ENCODE measurements around the gene SFTPB. TPM values are rescaled to one million over a fixed set of nuclear protein-coding genes. Genes with fewer than 3 reads are reported as not detected.

SFTPB gene
- total and polyA plus RNA-seq, 11 donors = 0.23 to 0.83 TPM; not detected in 9

GRCh38 chr2:85698184-85698879 lies 30.3 kb upstream of the SFTPB start:
- no peaks in the 10 kb centered on the region for H3K9me3 ChIP-seq
- TF ChIP-seq POLR2A (IDR thresholded peaks at IDR 0.05) = no peak
- TF ChIP-seq, protein P1, sequence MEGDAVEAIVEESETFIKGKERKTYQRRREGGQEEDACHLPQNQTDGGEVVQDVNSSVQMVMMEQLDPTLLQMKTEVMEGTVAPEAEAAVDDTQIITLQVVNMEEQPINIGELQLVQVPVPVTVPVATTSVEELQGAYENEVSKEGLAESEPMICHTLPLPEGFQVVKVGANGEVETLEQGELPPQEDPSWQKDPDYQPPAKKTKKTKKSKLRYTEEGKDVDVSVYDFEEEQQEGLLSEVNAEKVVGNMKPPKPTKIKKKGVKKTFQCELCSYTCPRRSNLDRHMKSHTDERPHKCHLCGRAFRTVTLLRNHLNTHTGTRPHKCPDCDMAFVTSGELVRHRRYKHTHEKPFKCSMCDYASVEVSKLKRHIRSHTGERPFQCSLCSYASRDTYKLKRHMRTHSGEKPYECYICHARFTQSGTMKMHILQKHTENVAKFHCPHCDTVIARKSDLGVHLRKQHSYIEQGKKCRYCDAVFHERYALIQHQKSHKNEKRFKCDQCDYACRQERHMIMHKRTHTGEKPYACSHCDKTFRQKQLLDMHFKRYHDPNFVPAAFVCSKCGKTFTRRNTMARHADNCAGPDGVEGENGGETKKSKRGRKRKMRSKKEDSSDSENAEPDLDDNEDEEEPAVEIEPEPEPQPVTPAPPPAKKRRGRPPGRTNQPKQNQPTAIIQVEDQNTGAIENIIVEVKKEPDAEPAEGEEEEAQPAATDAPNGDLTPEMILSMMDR (IDR thresholded peaks at IDR 0.05) = no peak
- H3K36me3 ChIP-seq = no peaks in the 10 kb centered on the region
- intact Hi-C loops (cut with DNase I) = no loop called here
- no peak for ATAC-seq
- 65 to 81% (median 75%) methylated on average over 11 of the region's 11 CpGs for WGBS, 4 donors
- H3K4me3 ChIP-seq = peak overlapping the region in 1 of 12 donors; percentile 16
- no peaks in the 10 kb centered on the region for H3K27me3 ChIP-seq
- DNase-seq = no peak
- H3K27ac ChIP-seq = peak overlapping the region in 1 of 12 donors; percentile 46
- peaks cover 0 to 28% (median 0%) of the 10 kb centered on the region in 12 donors for H3K4me1 ChIP-seq

DNA sequence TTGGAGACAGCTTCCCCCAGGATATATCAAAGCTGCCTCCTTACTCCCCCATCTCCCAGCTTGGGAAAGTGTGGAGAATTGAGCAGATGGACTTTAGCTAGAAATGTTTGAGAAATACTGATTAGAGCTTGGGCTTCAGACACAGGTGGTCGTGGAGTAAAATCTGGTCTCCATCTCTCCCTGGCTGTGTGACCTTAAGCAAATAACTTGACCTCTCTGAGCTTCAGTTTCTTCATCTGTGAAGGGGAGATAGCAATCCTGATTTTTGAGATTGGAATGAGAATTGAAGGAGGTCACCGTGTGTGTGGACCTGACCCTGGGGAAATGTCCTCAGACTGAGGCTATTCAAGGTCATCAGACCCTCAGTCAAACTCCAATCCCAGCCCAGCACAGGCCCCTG lies 29.7 kb upstream of the SFTPB start:
- 20 to 80% (median 51%) methylated on average over 2 of the region's 2 CpGs for WGBS, 4 donors
- H3K27ac ChIP-seq = peak overlapping the region in 1 of 12 donors; percentile 46
- intact Hi-C loops (cut with DNase I) = no loop called here

GRCh38 chr2:85697096-85697495 lies 29.1 kb upstream of the SFTPB start:
- Histone ChIP-seq H3K27ac (no peak overlapping the region), H3K9me3 (no peaks in the 10 kb centered on the region), H3K27me3 (no peaks in the 10 kb centered on the region), H3K36me3 (no peaks in the 10 kb centered on the region), H3K4me1 (peaks cover 0 to 19% (median 0%) of the 10 kb centered on the region in 12 donors), H3K4me3 (no peak overlapping the region)
- TF ChIP-seq POLR2A (IDR thresholded peaks at IDR 0.05) = no peak
- TF ChIP-seq, protein P1 (IDR thresholded peaks at IDR 0.05) = no peak
- no peak for DNase-seq
- ATAC-seq = peak in 1 of 4 donors; percentile 22
- intact Hi-C loops (cut with DNase I) = no loop called here
- WGBS, 4 donors = 80 to 100% (median 93%) methylated on average over 2 to 3 of the region's 3 CpGs

More for the DNA sequence above, 29.7 kb upstream of the SFTPB start:
- Histone ChIP-seq H3K36me3 (no peaks in the 10 kb centered on the region), H3K27me3 (no peaks in the 10 kb centered on the region), H3K9me3 (no peaks in the 10 kb centered on the region), H3K4me1 (peaks cover 0 to 25% (median 0%) of the 10 kb centered on the region in 12 donors), H3K4me3 (peak overlapping the region in 1 of 12 donors; percentile 16)
- no peak for TF ChIP-seq POLR2A (IDR thresholded peaks at IDR 0.05)
- TF ChIP-seq, protein P1 (IDR thresholded peaks at IDR 0.05) = no peak
- ATAC-seq (no peak), DNase-seq (no peak)

GRCh38 chr2:85695691-85696668 lies 28.0 kb upstream of the SFTPB start:
- peak overlapping the region in 1 of 12 donors; percentile 61 for H3K27ac ChIP-seq
- intact Hi-C loops (cut with DNase I) = no loop called here
- TF ChIP-seq POLR2A (IDR thresholded peaks at IDR 0.05) = no peak
- TF ChIP-seq, protein P1 (IDR thresholded peaks at IDR 0.05) = no peak
- no peak for ATAC-seq
- peaks cover 0 to 8% (median 0%) of the 10 kb centered on the region in 12 donors for H3K4me1 ChIP-seq
- DNase-seq = no peak
- H3K36me3 ChIP-seq = no peaks in the 10 kb centered on the region
- 91 to 93% (median 92%) methylated on average over 12 of the region's 12 CpGs for WGBS, 4 donors
- no peaks in the 10 kb centered on the region for H3K9me3 ChIP-seq
- H3K27me3 ChIP-seq = no peaks in the 10 kb centered on the region
- peak overlapping the region in 1 of 12 donors; percentile 39 for H3K4me3 ChIP-seq

Measured in heart left ventricle (tissue), 16 donors.